ENCODE data around the gene MAPT. TPM values are rescaled to one million over a fixed set of nuclear protein-coding genes. Genes with fewer than 3 reads are reported as not detected.

The MAPT gene
- total RNA-seq, 2 donors from 2014 or later, result 11.7 to 14.7 TPM

DNA sequence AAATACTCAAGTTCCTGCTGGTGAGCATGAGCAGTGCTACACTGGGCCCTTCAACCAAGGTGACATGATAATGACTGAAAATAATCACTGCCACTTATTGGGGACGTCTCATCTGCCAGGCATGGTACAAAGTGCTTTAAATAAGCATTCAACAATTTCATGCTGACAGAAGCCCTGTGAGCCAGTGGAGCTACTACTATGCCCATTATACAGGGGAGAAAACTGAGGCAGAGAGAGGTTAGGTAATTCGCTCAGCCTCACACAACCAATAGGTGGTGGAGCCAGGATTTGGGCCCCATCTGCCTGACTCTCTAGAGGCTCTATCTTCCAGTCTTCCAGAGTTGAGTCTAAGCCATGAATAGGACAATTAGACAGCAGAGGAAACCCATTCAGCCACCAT lies 74.4 kb downstream of the MAPT start:
- intact Hi-C loops (cut with DNase I), result no loop called here
- TF ChIP-seq POLR2AphosphoS5 (IDR thresholded peaks at IDR 0.05) (no peak), POLR2A (IDR thresholded peaks at IDR 0.05) (no peak)
- TF ChIP-seq, protein P1, sequence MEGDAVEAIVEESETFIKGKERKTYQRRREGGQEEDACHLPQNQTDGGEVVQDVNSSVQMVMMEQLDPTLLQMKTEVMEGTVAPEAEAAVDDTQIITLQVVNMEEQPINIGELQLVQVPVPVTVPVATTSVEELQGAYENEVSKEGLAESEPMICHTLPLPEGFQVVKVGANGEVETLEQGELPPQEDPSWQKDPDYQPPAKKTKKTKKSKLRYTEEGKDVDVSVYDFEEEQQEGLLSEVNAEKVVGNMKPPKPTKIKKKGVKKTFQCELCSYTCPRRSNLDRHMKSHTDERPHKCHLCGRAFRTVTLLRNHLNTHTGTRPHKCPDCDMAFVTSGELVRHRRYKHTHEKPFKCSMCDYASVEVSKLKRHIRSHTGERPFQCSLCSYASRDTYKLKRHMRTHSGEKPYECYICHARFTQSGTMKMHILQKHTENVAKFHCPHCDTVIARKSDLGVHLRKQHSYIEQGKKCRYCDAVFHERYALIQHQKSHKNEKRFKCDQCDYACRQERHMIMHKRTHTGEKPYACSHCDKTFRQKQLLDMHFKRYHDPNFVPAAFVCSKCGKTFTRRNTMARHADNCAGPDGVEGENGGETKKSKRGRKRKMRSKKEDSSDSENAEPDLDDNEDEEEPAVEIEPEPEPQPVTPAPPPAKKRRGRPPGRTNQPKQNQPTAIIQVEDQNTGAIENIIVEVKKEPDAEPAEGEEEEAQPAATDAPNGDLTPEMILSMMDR (IDR thresholded peaks at IDR 0.05), result no peak
- H3K36me3 ChIP-seq, result no peaks in the 10 kb centered on the region
- peaks cover 4% of the 10 kb centered on the region for H3K4me1 ChIP-seq (replicated peaks)
- H3K4me3 ChIP-seq, result no peak overlapping the region
- no peak for DNase-seq (ENCODE audit: low spot score)
- no peaks in the 10 kb centered on the region for H3K9me3 ChIP-seq
- H3K27me3 ChIP-seq (replicated peaks; ENCODE audit: insufficient read depth), result no peaks in the 10 kb centered on the region
- 87% methylated on average over 2 of the region's 2 CpGs for WGBS
- no peak overlapping the region for H3K27ac ChIP-seq

DNA sequence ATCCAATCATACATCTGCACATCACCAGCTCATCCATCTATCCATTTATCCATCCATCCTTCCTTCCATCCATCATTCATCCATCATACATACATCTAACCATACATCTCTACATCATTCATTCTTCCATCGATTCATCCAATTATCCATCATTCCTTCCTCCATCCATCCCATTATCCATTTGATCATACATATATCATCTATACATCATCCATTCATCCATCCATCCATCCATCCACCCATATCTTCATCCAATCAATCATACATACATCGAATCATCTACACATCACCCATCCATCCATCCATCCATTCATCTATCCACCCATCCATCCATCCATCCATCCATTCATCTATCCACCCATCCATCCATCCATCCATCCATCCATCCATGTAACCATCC lies 75.4 kb downstream of the MAPT start:
- Histone ChIP-seq H3K4me3 (no peak overlapping the region), H3K9me3 (no peaks in the 10 kb centered on the region), H3K27me3 (replicated peaks; ENCODE audit: insufficient read depth) (no peaks in the 10 kb centered on the region), H3K4me1 (replicated peaks) (peaks cover 8% of the 10 kb centered on the region), H3K27ac (no peak overlapping the region), H3K36me3 (no peaks in the 10 kb centered on the region)
- no peak for DNase-seq (ENCODE audit: low spot score)
- intact Hi-C loops (cut with DNase I), result no loop called here
- TF ChIP-seq POLR2A (IDR thresholded peaks at IDR 0.05) (no peak), POLR2AphosphoS5 (IDR thresholded peaks at IDR 0.05) (no peak)
- TF ChIP-seq, protein P1 (IDR thresholded peaks at IDR 0.05), result no peak
- 88% methylated on average over 2 of the region's 2 CpGs for WGBS

DNA sequence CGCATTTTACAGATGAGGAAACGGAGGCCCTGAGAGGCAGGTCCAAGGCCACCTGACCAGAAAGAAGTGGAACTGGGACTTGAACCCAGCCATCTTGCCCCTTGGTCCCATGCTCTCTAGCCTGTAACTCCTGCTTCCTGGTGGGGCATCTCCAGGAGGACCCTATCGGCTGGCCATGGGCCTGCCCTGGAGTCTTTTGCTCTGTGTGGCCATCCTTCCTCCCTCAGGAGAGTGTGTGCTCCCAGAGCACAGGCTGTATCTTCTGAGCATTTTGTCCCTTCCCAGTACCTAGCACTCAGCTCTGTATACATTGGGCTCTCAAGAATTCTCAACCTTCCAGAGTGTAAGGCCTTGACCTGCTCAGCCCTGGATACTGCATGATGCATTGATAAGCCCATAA lies 76.3 kb downstream of the MAPT start:
- 100% methylated on average over 3 of the region's 3 CpGs for WGBS
- intact Hi-C loops (cut with DNase I), result no loop called here
- Histone ChIP-seq H3K9me3 (no peaks in the 10 kb centered on the region), H3K36me3 (no peaks in the 10 kb centered on the region), H3K27me3 (replicated peaks; ENCODE audit: insufficient read depth) (no peaks in the 10 kb centered on the region), H3K4me1 (replicated peaks) (peaks cover 8% of the 10 kb centered on the region), H3K27ac (no peak overlapping the region), H3K4me3 (no peak overlapping the region)
- TF ChIP-seq POLR2AphosphoS5 (IDR thresholded peaks at IDR 0.05) (no peak), POLR2A (IDR thresholded peaks at IDR 0.05) (no peak)
- TF ChIP-seq, protein P1 (IDR thresholded peaks at IDR 0.05), result no peak
- DNase-seq (ENCODE audit: low spot score), result no peak

DNA sequence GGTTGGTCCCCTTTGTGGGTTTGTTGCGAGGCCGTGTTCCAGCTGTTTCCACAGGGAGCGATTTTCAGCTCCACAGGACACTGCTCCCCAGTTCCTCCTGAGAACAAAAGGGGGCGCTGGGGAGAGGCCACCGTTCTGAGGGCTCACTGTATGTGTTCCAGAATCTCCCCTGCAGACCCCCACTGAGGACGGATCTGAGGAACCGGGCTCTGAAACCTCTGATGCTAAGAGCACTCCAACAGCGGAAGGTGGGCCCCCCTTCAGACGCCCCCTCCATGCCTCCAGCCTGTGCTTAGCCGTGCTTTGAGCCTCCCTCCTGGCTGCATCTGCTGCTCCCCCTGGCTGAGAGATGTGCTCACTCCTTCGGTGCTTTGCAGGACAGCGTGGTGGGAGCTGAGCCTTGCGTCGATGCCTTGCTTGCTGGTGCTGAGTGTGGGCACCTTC lies 77.4 kb downstream of the MAPT start:
- 71% methylated on average over 14 of the region's 14 CpGs for WGBS
- TF ChIP-seq POLR2AphosphoS5 (IDR thresholded peaks at IDR 0.05) (no peak), POLR2A (IDR thresholded peaks at IDR 0.05) (no peak)
- TF ChIP-seq, protein P1 (IDR thresholded peaks at IDR 0.05), result no peak
- DNase-seq (ENCODE audit: low spot score), result no peak
- Histone ChIP-seq H3K9me3 (no peaks in the 10 kb centered on the region), H3K27ac (peak overlapping the region; percentile 50 to 76), H3K4me1 (replicated peaks) (peaks cover 8% of the 10 kb centered on the region), H3K36me3 (no peaks in the 10 kb centered on the region), H3K4me3 (no peak overlapping the region), H3K27me3 (replicated peaks; ENCODE audit: insufficient read depth) (no peaks in the 10 kb centered on the region)
- intact Hi-C loops (cut with DNase I), result no loop called here

DNA sequence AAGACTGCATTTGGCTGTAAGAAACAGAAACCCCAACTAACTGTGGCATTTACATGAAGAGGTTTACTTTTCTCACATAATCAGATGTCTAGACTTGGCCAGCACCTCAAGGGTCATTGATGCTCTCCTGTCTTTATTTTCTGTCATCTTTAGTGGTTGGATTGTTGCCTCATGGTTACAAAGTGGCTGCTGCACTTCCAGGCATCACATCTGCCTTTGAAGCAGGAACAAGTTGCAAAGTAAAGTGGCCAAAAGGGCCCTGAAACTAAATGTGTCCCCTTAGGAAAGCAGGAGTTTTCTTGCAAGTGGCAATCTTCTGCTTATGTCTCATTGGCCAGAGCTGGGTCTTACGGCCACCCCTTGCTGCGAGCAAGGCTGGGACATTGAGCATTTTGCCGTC lies 78.2 kb downstream of the MAPT start:
- H3K36me3 ChIP-seq, result no peaks in the 10 kb centered on the region
- H3K9me3 ChIP-seq, result no peaks in the 10 kb centered on the region
- WGBS, result 86% methylated on average over 3 of the region's 3 CpGs
- H3K27me3 ChIP-seq (replicated peaks; ENCODE audit: insufficient read depth), result no peaks in the 10 kb centered on the region
- peak overlapping the region; percentile 50 to 76 for H3K27ac ChIP-seq
- peaks cover 8% of the 10 kb centered on the region for H3K4me1 ChIP-seq (replicated peaks)
- TF ChIP-seq, protein P1 (IDR thresholded peaks at IDR 0.05), result no peak
- TF ChIP-seq POLR2A (IDR thresholded peaks at IDR 0.05) (no peak), POLR2AphosphoS5 (IDR thresholded peaks at IDR 0.05) (no peak)
- intact Hi-C loops (cut with DNase I), result no loop called here
- no peak overlapping the region for H3K4me3 ChIP-seq
- no peak for DNase-seq (ENCODE audit: low spot score)

All from prostate gland (tissue), 2 donors.